MM.1S (cell line): ENCODE measurements around the gene TPM1.
A peak's percentile ranks its signal among the peaks of the same experiment; 100 is the strongest.

Experiments used
- DNase-seq: peaks from one replicate; pipeline ENCODE4 v3.0.0-alpha.2; 2015
- H2AFZ ChIP-seq: fragments of 300-600 bp; sonication (generic); 2 replicates; pipeline ENCODE4 v1.6.0; 2016; ENCODE audit warnings: antibody characterized with exemption, low read length
- H3F3A ChIP-seq: fragments of 300-600 bp; sonication (generic); 2 replicates; pipeline ENCODE4 v1.6.1; 2016; ENCODE audit warnings: mild to moderate bottlenecking, antibody characterized with exemption, low read length, moderate library complexity, mixed read lengths; ENCODE audit not compliant: insufficient read depth
- H3K27ac ChIP-seq: fragments of 300-600 bp; sonication (generic); 2 replicates; pipeline ENCODE4 v1.5.1; 2016; ENCODE audit warnings: mild to moderate bottlenecking, low read length
- H3K27me3 ChIP-seq: fragments of 300-600 bp; sonication (generic); replicated peaks from 2 replicates; pipeline ENCODE4 v1.6.0; 2016; ENCODE audit warnings: low read length; ENCODE audit not compliant: insufficient read depth
- H3K36me3 ChIP-seq: fragments of 300-600 bp; sonication (generic); replicated peaks from 2 replicates; pipeline ENCODE4 v1.6.1; 2016; ENCODE audit warnings: mild to moderate bottlenecking, low read length, mixed read lengths; ENCODE audit not compliant: insufficient read depth
- H3K4me1 ChIP-seq: fragments of 300-600 bp; sonication (generic); 2 replicates; pipeline ENCODE4 v1.6.1; 2016; ENCODE audit warnings: low read length, mixed read lengths
- H3K4me2 ChIP-seq: fragments of 300-600 bp; sonication (generic); 2 replicates; pipeline ENCODE4 v1.6.0; 2016; ENCODE audit warnings: low read depth, low read length
- H3K4me3 ChIP-seq: fragments of 300-600 bp; sonication (generic); 2 replicates; pipeline ENCODE4 v1.5.1; 2016; ENCODE audit warnings: low read length, mixed read lengths
- H3K79me2 ChIP-seq: fragments of 300-600 bp; sonication (generic); 2 replicates; pipeline ENCODE4 v1.6.1; 2016; ENCODE audit warnings: mixed run types, low read length, mixed read lengths
- H3K9ac ChIP-seq: fragments of 300-600 bp; sonication (generic); 2 replicates; pipeline ENCODE4 v1.6.1; 2016; ENCODE audit warnings: low read length, mixed read lengths
- H3K9me2 ChIP-seq: fragments of 300-600 bp; sonication (generic); replicated peaks from 2 replicates; pipeline ENCODE4 v1.6.1; 2016; ENCODE audit warnings: mild to moderate bottlenecking, low read length, mixed read lengths; ENCODE audit not compliant: insufficient read depth
- H3K9me3 ChIP-seq: fragments of 300-600 bp; sonication (generic); replicated peaks from 2 replicates; pipeline ENCODE4 v1.6.1; 2016; ENCODE audit warnings: mild to moderate bottlenecking, low read length, mixed read lengths; ENCODE audit not compliant: insufficient read depth
- H4K20me1 ChIP-seq: fragments of 300-600 bp; sonication (generic); 2 replicates; pipeline ENCODE4 v1.6.1; 2016; ENCODE audit warnings: mild to moderate bottlenecking, low read length, moderate library complexity, mixed read lengths; ENCODE audit not compliant: insufficient read depth
- EZH2 ChIP-seq: fragments of 300-600 bp; sonication (generic); optimal IDR thresholded peaks from 2 replicates; pipeline ENCODE3; 2017; ENCODE audit warnings: low read depth, mild to moderate bottlenecking, antibody characterized with exemption, low read length, mixed read lengths
- EZH2phosphoT487 ChIP-seq: fragments of 300-600 bp; sonication (generic); IDR thresholded peaks from 2 replicates; pipeline ENCODE4 v1.6.1; 2018; ENCODE audit warnings: antibody characterized with exemption, low read length
- TF ChIP-seq, protein P1 (sequence below): fragments of 300-600 bp; sonication (generic); IDR thresholded peaks from 2 replicates; pipeline ENCODE4 v1.5.1; 2016; ENCODE audit warnings: antibody characterized with exemption, low read length, mixed read lengths

The TPM1 gene

DNA sequence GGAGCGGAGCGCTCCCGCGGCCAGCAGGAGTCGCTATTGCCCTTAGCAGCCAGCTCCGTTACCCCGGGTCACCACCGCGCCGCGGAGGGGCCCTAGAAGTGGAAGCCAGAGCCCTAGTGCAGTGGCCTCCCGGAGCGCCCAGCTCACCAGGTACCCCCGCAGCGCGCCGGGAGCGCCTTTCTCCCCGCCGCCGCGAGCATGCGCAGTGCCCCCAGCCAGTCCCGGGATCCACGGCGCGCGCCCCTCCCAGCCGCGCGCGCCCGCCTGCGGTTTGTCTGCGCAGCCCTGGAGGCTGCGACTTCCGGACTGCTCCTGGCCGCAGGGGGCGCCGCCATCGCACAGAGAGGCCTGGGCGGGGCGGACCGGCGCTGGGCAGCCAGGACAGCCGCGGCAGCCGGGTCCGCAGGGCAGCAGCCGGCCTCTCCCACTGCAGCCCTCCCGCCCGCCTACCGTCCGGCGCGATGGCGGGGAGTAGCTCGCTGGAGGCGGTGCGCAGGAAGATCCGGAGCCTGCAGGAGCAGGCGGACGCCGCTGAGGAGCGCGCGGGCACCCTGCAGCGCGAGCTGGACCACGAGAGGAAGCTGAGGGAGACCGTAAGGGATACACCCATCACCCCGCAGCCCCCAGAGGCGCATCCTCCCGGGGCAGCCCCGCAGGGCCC, 5.7 kb downstream of the TPM1 start:
- H3K9me3 ChIP-seq = no peaks in the 10 kb centered on the region
- peaks cover 8% of the 10 kb centered on the region; the same call in 1 of the 2 replicates for H3F3A ChIP-seq
- H2AFZ ChIP-seq = peak overlapping the region; percentile 96
- peak overlapping the region; percentile 59; the same call in 1 of the 2 replicates for H3K9ac ChIP-seq
- H3K9me2 ChIP-seq = no peaks in the 10 kb centered on the region
- DNase-seq = peak; percentile 88
- TF ChIP-seq, protein P1, sequence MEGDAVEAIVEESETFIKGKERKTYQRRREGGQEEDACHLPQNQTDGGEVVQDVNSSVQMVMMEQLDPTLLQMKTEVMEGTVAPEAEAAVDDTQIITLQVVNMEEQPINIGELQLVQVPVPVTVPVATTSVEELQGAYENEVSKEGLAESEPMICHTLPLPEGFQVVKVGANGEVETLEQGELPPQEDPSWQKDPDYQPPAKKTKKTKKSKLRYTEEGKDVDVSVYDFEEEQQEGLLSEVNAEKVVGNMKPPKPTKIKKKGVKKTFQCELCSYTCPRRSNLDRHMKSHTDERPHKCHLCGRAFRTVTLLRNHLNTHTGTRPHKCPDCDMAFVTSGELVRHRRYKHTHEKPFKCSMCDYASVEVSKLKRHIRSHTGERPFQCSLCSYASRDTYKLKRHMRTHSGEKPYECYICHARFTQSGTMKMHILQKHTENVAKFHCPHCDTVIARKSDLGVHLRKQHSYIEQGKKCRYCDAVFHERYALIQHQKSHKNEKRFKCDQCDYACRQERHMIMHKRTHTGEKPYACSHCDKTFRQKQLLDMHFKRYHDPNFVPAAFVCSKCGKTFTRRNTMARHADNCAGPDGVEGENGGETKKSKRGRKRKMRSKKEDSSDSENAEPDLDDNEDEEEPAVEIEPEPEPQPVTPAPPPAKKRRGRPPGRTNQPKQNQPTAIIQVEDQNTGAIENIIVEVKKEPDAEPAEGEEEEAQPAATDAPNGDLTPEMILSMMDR = peak; percentile 86
- no peak for TF ChIP-seq EZH2
- peak overlapping the region; percentile 30; the same call in 1 of the 2 replicates for H3K27ac ChIP-seq
- H3K4me1 ChIP-seq = 0 out of 2 replicates have a peak, but pooled peaks cover 9% of the 10 kb centered on the region
- no peaks in the 10 kb centered on the region for H3K79me2 ChIP-seq
- peaks cover 44% of the 10 kb centered on the region for H3K27me3 ChIP-seq
- H3K4me3 ChIP-seq = peak overlapping the region; percentile 90
- no peaks in the 10 kb centered on the region for H3K36me3 ChIP-seq
- peak overlapping the region; percentile 91 for H3K4me2 ChIP-seq
- no peaks in the 10 kb centered on the region for H4K20me1 ChIP-seq

DNA sequence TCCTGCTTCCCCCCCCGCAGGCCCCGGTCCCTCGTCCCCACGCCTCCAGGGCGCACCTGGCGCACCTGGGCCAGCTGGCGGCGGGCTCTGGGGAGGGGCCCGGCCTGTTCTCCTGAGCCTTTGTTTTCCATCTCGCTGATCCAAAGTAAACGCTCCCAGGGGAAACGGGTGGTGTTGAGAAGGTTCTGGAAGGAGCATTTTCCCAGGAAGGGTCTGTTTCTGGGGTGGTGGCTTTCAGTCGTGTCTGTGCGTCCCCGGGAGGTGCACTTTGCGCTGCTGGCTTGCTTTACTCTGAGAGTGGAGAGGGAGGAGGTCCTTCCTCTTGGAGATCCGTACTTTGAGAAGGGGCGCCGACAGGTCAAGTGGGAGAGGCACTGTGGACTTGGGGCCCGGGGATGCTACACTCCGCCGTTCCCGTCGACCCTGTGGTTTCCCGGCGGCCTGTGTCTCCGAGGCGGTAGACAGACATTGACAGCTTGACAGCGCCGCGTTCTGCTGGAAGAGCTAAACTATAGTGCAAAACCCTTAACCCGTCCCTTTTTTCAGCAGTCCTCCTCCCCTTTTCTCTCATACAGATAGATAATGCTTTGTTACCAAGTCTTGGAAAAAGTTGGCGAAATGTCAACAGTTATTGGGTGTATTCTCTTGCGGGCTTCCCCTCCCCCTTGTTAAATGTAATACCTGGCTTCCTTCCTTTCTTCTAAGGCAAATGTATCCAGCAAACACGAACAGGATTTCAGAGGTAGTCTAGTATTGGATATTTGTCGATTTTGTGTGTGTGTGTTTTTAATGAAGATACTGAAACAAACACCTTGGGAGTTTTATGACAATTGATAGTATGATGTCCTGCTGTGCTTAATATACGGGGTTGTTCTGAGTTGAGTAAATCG, 6.5 kb downstream of the TPM1 start:
- Histone ChIP-seq H3K9me3 (no peaks in the 10 kb centered on the region), H3K79me2 (no peaks in the 10 kb centered on the region), H3K9ac (peak overlapping the region; percentile 59; the same call in 1 of the 2 replicates), H3K4me1 (0 out of 2 replicates have a peak, but pooled peaks cover 9% of the 10 kb centered on the region), H3K27ac (peak overlapping the region; percentile 30; the same call in 1 of the 2 replicates), H3K4me3 (peak overlapping the region; percentile 90), H3K4me2 (peak overlapping the region; percentile 91), H3K9me2 (no peaks in the 10 kb centered on the region), H3F3A (peaks cover 8% of the 10 kb centered on the region; the same call in 1 of the 2 replicates), H3K27me3 (peaks cover 36% of the 10 kb centered on the region), H2AFZ (peak overlapping the region; percentile 96), H3K36me3 (no peaks in the 10 kb centered on the region), H4K20me1 (no peaks in the 10 kb centered on the region)
- TF ChIP-seq EZH2phosphoT487 (no peak), EZH2 (no peak)
- TF ChIP-seq, protein P1 = no peak
- peak; percentile 43 for DNase-seq

DNA sequence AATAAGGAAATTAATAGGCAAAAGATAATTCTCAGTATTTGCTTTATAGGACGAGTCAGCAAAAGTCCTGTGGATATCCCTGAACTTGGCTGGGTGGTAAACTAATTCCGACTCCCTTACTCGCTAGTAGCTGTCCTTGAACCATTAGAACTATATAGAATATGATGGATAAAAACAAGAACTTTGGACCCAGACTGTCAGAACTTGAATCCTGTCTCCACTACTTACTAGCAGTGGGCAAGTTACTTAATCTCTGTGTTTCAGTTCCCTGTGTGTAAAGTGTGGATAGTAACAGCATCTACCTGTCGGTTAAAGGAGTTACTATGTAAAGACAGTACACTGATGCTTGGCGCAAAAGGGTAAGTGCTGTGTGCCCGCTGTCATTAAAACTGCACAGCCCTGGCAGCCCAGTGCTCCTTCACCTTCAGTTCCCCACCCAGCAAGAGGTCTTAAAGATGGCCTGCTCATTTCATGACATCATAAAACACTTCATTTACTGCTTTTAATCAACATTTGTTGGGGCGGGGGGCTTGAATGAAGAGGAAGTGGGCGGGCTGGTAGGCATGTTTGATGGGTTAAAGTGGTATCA, 7.3 kb downstream of the TPM1 start:
- no peak for DNase-seq
- TF ChIP-seq, protein P1 = no peak
- TF ChIP-seq EZH2 = no peak
- TF ChIP-seq EZH2phosphoT487 = no peak
- peak overlapping the region; percentile 91; the same call in 1 of the 2 replicates for H3K4me2 ChIP-seq
- peaks cover 8% of the 10 kb centered on the region; the same call in 1 of the 2 replicates for H3F3A ChIP-seq
- H3K27ac ChIP-seq = no peak overlapping the region
- H3K79me2 ChIP-seq = no peaks in the 10 kb centered on the region
- no peak overlapping the region for H3K4me3 ChIP-seq
- H3K9ac ChIP-seq = no peak overlapping the region
- H2AFZ ChIP-seq = no peak overlapping the region
- H4K20me1 ChIP-seq = no peaks in the 10 kb centered on the region
- no peaks in the 10 kb centered on the region for H3K9me2 ChIP-seq
- H3K9me3 ChIP-seq = no peaks in the 10 kb centered on the region
- H3K27me3 ChIP-seq = peaks cover 27% of the 10 kb centered on the region
- H3K4me1 ChIP-seq = 0 out of 2 replicates have a peak, but pooled peaks cover 9% of the 10 kb centered on the region
- no peaks in the 10 kb centered on the region for H3K36me3 ChIP-seq
